Uterus (tissue), 4 donors: Measurements from ENCODE around the gene RAD51B. TPM values are rescaled to one million over a fixed set of nuclear protein-coding genes. Genes with fewer than 3 reads are reported as not detected.

Experiments
- DNase-seq, 2 donors: peaks; one replicate each; pipeline ENCODE4 v3.0.0-alpha.2; 2019 to 2020
- H3K27ac ChIP-seq, 2 donors: fragments of 200-600 bp; sonication (generic); 1 replicate in 1 of 2; 2 replicates in 1 of 2; pipeline ENCODE4 v1.5.1; 2016 to 2018
- H3K27me3 ChIP-seq, 2 donors: fragments of 200-600 bp; sonication (generic); one replicate each; pipeline ENCODE4 v1.5.1; 2018 to 2019; ENCODE audit warnings: control low read depth in 1 of 2
- H3K36me3 ChIP-seq, 2 donors: fragments of 200-600 bp; sonication (generic); one replicate each; pipeline ENCODE4 v1.5.1; 2019; ENCODE audit warnings: control low read depth in 1 of 2
- H3K4me1 ChIP-seq, 2 donors: fragments of 200-600 bp; sonication (generic); one replicate each; pipeline ENCODE4 v1.5.1; 2018 to 2019; ENCODE audit warnings: control low read depth in 1 of 2
- H3K4me3 ChIP-seq, 2 donors: fragments of 200-600 bp; sonication (generic); 1 replicate in 1 of 2; 2 replicates in 1 of 2; pipeline ENCODE4 v1.5.1; 2018 to 2019; ENCODE audit warnings: mild to moderate bottlenecking in 1 of 2
- H3K9me3 ChIP-seq, 2 donors: fragments of 200-600 bp; sonication (generic); one replicate each; pipeline ENCODE4 v1.5.1; 2019; ENCODE audit warnings: control low read depth in 1 of 2
- CTCF ChIP-seq, 4 experiments: fragments of 200-600 bp in 2 of 4; fragments of 450-650 bp in 2 of 4; sonication (generic) in 2 of 4; IDR thresholded peaks; one replicate each; pipeline ENCODE4 v1.5.1; 2016 to 2019; ENCODE audit warnings: antibody characterized with exemption in 4 of 4, mild to moderate bottlenecking in 2 of 4, moderate library complexity in 1 of 4
- POLR2A ChIP-seq, 2 donors: fragments of 450-650 bp; IDR thresholded peaks; one replicate each; pipeline ENCODE4 v1.6.1; 2016; ENCODE audit warnings: antibody characterized with exemption in 2 of 2, mild to moderate bottlenecking in 1 of 2, moderate library complexity in 1 of 2
- intact Hi-C: fragments of 100-400 bp; cut with DNase I; formaldehyde crosslinking; loops from one replicate; pipeline ENCODE4 v1.15.1; 2023; ENCODE audit warnings: low total_unique reads
- total RNA-seq, 4 donors: library from RNA; depleted of rRNA in 3 of 4; stranded (reverse); fragments of >200 nt in 3 of 4; gene quantifications; one replicate each; pipeline versions ENCODE4 v1.1.0 to v1.2.4, GENCODE V29; 2014 to 2023
- donor health status: DM: yes; HTN: yes; CAD: no.

RAD51B gene
- total RNA-seq, 4 donors from 2014 or later: 29.5 to 100.0 (median 70.3) TPM

- H3K9me3 ChIP-seq: no peaks in the 10 kb centered on the region
- intact Hi-C loops: no loop called here
- no peak overlapping the region for H3K4me3 ChIP-seq
- H3K36me3 ChIP-seq: no peaks in the 10 kb centered on the region
- TF ChIP-seq POLR2A (IDR thresholded peaks at IDR 0.05): no peak
- no peak for TF ChIP-seq CTCF (IDR thresholded peaks at IDR 0.05)
- H3K27ac ChIP-seq: peak overlapping the region; percentile 90 to 94
- no peaks in the 10 kb centered on the region for H3K27me3 ChIP-seq
- H3K4me1 ChIP-seq: peaks cover 29 to 36% of the 10 kb centered on the region in 2 donors
- DNase-seq: no peak
Measured at GRCh38 chr14:68251769-68252100, 432.2 kb downstream of the RAD51B start.

- no peak for DNase-seq
- Histone ChIP-seq H3K36me3 (no peaks in the 10 kb centered on the region), H3K4me3 (no peak overlapping the region), H3K4me1 (peaks cover 23 to 29% of the 10 kb centered on the region in 2 donors), H3K9me3 (no peaks in the 10 kb centered on the region), H3K27me3 (no peaks in the 10 kb centered on the region), H3K27ac (peak overlapping the region; percentile 90 to 94)
- TF ChIP-seq CTCF (IDR thresholded peaks at IDR 0.05): no peak
- no peak for TF ChIP-seq POLR2A (IDR thresholded peaks at IDR 0.05)
- intact Hi-C loops: no loop called here
Measured at GRCh38 chr14:68253160-68253780, 433.7 kb downstream of the RAD51B start.

- H3K36me3 ChIP-seq: no peaks in the 10 kb centered on the region
- intact Hi-C loops: no loop called here
- no peaks in the 10 kb centered on the region for H3K9me3 ChIP-seq
- no peak for DNase-seq
- peaks cover 22 to 24% of the 10 kb centered on the region in 2 donors for H3K4me1 ChIP-seq
- peak overlapping the region; percentile 90 to 94 for H3K27ac ChIP-seq
- TF ChIP-seq CTCF (IDR thresholded peaks at IDR 0.05): no peak
- no peak for TF ChIP-seq POLR2A (IDR thresholded peaks at IDR 0.05)
- no peak overlapping the region for H3K4me3 ChIP-seq
- no peaks in the 10 kb centered on the region for H3K27me3 ChIP-seq
Measured at GRCh38 chr14:68253878-68254528, 434.4 kb downstream of the RAD51B start.

GRCh38 chr14:68254669-68255527, 435.3 kb downstream of the RAD51B start:
- Histone ChIP-seq H3K36me3 (no peaks in the 10 kb centered on the region), H3K9me3 (no peaks in the 10 kb centered on the region), H3K4me1 (peaks cover 15 to 19% of the 10 kb centered on the region in 2 donors), H3K27ac (peak overlapping the region; percentile 90 to 94), H3K4me3 (no peak overlapping the region), H3K27me3 (no peaks in the 10 kb centered on the region)
- TF ChIP-seq POLR2A (IDR thresholded peaks at IDR 0.05): no peak
- no peak for TF ChIP-seq CTCF (IDR thresholded peaks at IDR 0.05)
- intact Hi-C loops: no loop called here
- no peak for DNase-seq
